ENCODE data around the gene NDUFS6.

DNA sequence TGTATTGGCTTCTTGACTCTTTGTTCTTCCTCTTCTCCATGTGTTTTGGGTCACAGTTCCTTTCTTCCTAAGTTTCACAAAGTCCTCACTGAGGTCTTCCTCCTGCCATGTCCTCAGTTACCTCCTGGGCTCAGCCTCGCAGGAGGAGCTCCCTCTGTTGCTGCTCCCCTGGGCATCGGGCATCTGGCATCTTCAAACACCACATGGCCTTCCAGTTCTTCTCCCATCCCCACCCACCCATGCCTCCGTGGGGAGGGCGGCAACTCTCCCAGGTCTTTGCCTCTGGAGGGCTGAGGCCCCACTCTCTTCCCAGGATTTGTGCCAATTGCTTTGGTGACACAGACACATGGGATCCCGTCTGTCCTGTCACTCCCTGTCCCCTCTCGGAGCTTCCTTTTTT lies 24.4 kb upstream of the NDUFS6 start:
- TF ChIP-seq, protein P1, sequence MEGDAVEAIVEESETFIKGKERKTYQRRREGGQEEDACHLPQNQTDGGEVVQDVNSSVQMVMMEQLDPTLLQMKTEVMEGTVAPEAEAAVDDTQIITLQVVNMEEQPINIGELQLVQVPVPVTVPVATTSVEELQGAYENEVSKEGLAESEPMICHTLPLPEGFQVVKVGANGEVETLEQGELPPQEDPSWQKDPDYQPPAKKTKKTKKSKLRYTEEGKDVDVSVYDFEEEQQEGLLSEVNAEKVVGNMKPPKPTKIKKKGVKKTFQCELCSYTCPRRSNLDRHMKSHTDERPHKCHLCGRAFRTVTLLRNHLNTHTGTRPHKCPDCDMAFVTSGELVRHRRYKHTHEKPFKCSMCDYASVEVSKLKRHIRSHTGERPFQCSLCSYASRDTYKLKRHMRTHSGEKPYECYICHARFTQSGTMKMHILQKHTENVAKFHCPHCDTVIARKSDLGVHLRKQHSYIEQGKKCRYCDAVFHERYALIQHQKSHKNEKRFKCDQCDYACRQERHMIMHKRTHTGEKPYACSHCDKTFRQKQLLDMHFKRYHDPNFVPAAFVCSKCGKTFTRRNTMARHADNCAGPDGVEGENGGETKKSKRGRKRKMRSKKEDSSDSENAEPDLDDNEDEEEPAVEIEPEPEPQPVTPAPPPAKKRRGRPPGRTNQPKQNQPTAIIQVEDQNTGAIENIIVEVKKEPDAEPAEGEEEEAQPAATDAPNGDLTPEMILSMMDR (IDR thresholded peaks at IDR 0.05) = no peak
- TF ChIP-seq POLR2A (IDR thresholded peaks at IDR 0.05) = no peak

Data from body of pancreas (tissue), 4 donors.